ENCODE results near the gene TUBD1.

DNA sequence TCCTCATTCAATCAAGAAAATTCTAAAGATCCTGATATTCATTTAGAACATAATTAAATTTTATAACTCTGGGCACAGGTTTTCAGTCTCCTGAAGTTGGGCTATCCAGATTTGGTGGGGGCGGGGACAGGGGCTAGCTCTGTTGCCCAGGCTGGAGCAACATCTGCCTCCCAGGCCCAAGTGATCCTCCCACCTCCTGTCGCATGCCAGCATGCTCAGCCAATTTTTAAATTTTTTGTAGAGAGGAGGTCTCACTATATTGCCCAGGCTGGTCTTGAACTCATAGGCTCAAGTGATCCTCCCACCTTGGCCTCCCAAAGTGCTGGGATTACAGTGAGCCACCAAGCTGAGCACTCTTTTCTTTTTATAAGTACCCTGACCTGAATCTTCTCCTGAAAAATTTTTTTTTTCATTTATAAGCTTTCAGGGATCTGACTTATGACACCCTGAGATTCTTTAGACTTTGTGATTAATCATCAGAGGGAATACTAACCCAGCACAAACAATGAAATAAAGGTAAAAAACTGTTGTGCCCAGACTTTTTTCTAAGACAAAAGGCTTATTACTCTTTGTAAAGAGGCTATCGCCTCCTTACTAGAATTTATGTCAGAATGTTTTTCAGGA lies 62.6 kb downstream of the TUBD1 start:
- TF ChIP-seq CTCF (IDR thresholded peaks at IDR 0.05) (no peak), POLR2A (IDR thresholded peaks at IDR 0.05) (no peak)

Measured in body of pancreas (tissue), 4 donors.